H9 (cell line): ENCODE data around the gene VAV3. TPM values are rescaled to one million over a fixed set of nuclear protein-coding genes. Genes with fewer than 3 reads are reported as not detected.

Experiments used
- DNase-seq: peaks from one replicate; pipeline ENCODE4 v3.0.0-alpha.2; 2017
- H2AFZ ChIP-seq: one replicate; pipeline ENCODE4 v1.6.1; 2013; ENCODE audit warnings: mild to moderate bottlenecking, low read length, control low read depth, moderate library complexity
- H2AK5ac ChIP-seq: 2 replicates; pipeline ENCODE4 v1.6.1; 2013; ENCODE audit warnings: low read length, control low read depth, mixed read lengths; ENCODE audit not compliant: insufficient read length
- H2BK120ac ChIP-seq: one replicate; pipeline ENCODE4 v1.6.1; 2013; ENCODE audit warnings: low read depth, mild to moderate bottlenecking, low read length, control low read depth, inconsistent platforms; ENCODE audit not compliant: poor library complexity, severe bottlenecking
- H2BK12ac ChIP-seq: 2 replicates; pipeline ENCODE4 v1.6.1; 2013; ENCODE audit warnings: low read length, control low read depth, mixed read lengths, low read depth; ENCODE audit not compliant: insufficient read length
- H2BK15ac ChIP-seq: 2 replicates; pipeline ENCODE4 v1.6.1; 2013; ENCODE audit warnings: low read depth, low read length, control low read depth
- H2BK20ac ChIP-seq: one replicate; pipeline ENCODE4 v1.6.1; 2013; ENCODE audit warnings: low read depth, mild to moderate bottlenecking, low read length, control low read depth, inconsistent platforms; ENCODE audit not compliant: poor library complexity, severe bottlenecking
- H2BK5ac ChIP-seq: 2 replicates; pipeline ENCODE4 v1.6.1; 2013; ENCODE audit warnings: low read length, control low read depth, mixed read lengths; ENCODE audit not compliant: insufficient read length
- H3K14ac ChIP-seq: 2 replicates; pipeline ENCODE4 v1.6.1; 2013; ENCODE audit warnings: low read length, control low read depth; ENCODE audit not compliant: insufficient read depth
- H3K18ac ChIP-seq: 2 replicates; pipeline ENCODE4 v1.6.1; 2013; ENCODE audit warnings: low read depth, mild to moderate bottlenecking, mixed read lengths, low read length, control low read depth; ENCODE audit not compliant: insufficient read length
- H3K23ac ChIP-seq: 2 replicates; pipeline ENCODE4 v1.6.1; 2013; ENCODE audit warnings: low read length, control low read depth, mixed read lengths, low read depth; ENCODE audit not compliant: insufficient read length
- H3K23me2 ChIP-seq: 2 replicates; pipeline ENCODE4 v1.6.1; 2013; ENCODE audit warnings: low read depth, mild to moderate bottlenecking, mixed read lengths, low read length, control low read depth; ENCODE audit not compliant: insufficient read length, poor library complexity, severe bottlenecking
- H3K27ac ChIP-seq: 2 replicates; pipeline ENCODE4 v1.5.1; 2013; ENCODE audit warnings: low read length, control low read depth, mixed read lengths, low read depth; ENCODE audit not compliant: insufficient read length
- H3K27me3 ChIP-seq: 2 replicates; pipeline ENCODE4 v1.6.1; 2013; ENCODE audit warnings: low read length, control low read depth, inconsistent platforms; ENCODE audit not compliant: insufficient read depth
- H3K4ac ChIP-seq: 2 replicates; pipeline ENCODE4 v1.6.1; 2013; ENCODE audit warnings: low read depth, mild to moderate bottlenecking, control low read depth, inconsistent platforms, low read length, moderate library complexity
- H3K4me1 ChIP-seq: 2 replicates; pipeline ENCODE4 v1.6.1; 2013; ENCODE audit warnings: low read length, control low read depth, inconsistent platforms; ENCODE audit not compliant: insufficient read depth
- H3K4me2 ChIP-seq: 2 replicates; pipeline ENCODE4 v1.6.1; 2013; ENCODE audit warnings: low read length, control low read depth, mixed read lengths; ENCODE audit not compliant: insufficient read length, insufficient read depth
- H3K56ac ChIP-seq: 2 replicates; pipeline ENCODE4 v1.6.1; 2013; ENCODE audit warnings: low read depth, mild to moderate bottlenecking, mixed read lengths, low read length, control low read depth; ENCODE audit not compliant: insufficient read length
- H3K79me1 ChIP-seq: 2 replicates; pipeline ENCODE4 v1.6.1; 2013; ENCODE audit warnings: low read depth, mild to moderate bottlenecking, moderate library complexity, low read length, control low read depth, inconsistent platforms; ENCODE audit not compliant: insufficient read depth, poor library complexity, severe bottlenecking
- H3K79me2 ChIP-seq: 2 replicates; pipeline ENCODE4 v1.6.1; 2013; ENCODE audit warnings: low read length, control low read depth, inconsistent platforms; ENCODE audit not compliant: insufficient read depth
- H3K9ac ChIP-seq: 2 replicates; pipeline ENCODE4 v1.6.1; 2013; ENCODE audit warnings: low read length, control low read depth, mixed read lengths; ENCODE audit not compliant: insufficient read length; ENCODE audit errors: extremely low read depth
- H3K9me3 ChIP-seq: one replicate; pipeline ENCODE4 v1.6.1; 2013; ENCODE audit warnings: low read depth, low read length, inconsistent platforms; ENCODE audit not compliant: control insufficient read depth
- H3T11ph ChIP-seq: one replicate; pipeline ENCODE4 v1.6.1; 2013; ENCODE audit warnings: mild to moderate bottlenecking, low read length, control low read depth, inconsistent platforms
- H4K20me1 ChIP-seq: one replicate; pipeline ENCODE4 v1.6.1; 2013; ENCODE audit not compliant: control insufficient read depth, insufficient read length, insufficient read depth
- H4K5ac ChIP-seq: 2 replicates; pipeline ENCODE4 v1.6.1; 2013; ENCODE audit warnings: low read depth, mild to moderate bottlenecking, mixed read lengths, low read length, control low read depth; ENCODE audit not compliant: insufficient read length
- H4K8ac ChIP-seq: replicated peaks from 2 replicates; pipeline ENCODE4 v1.6.1; 2013; ENCODE audit warnings: low read length, control low read depth, mixed read lengths, low read depth; ENCODE audit not compliant: insufficient read length
- H4K91ac ChIP-seq: 2 replicates; pipeline ENCODE4 v1.6.1; 2013; ENCODE audit warnings: low read depth, mild to moderate bottlenecking, moderate library complexity, mixed read lengths, low read length, control low read depth; ENCODE audit not compliant: insufficient read length
- H3K27ac Mint-ChIP-seq, 3 experiments: 2 replicates in 2 of 3; 3 replicates in 1 of 3; pipeline ENCODE4 v1.8.0; 2020 to 2021; ENCODE audit warnings: mixed read lengths in 3 of 3, mild to moderate bottlenecking in 1 of 3, moderate library complexity in 1 of 3
- H3K27me3 Mint-ChIP-seq: 2 replicates; pipeline ENCODE4 v1.8.0; 2021; ENCODE audit warnings: low read depth, mild to moderate bottlenecking, moderate library complexity, mixed read lengths
- H3K36me3 Mint-ChIP-seq, 3 experiments: 2 replicates in 2 of 3; 3 replicates in 1 of 3; pipeline ENCODE4 v1.8.0; 2020 to 2021; ENCODE audit warnings: low read depth in 3 of 3, mixed read lengths in 3 of 3; ENCODE audit not compliant: insufficient read depth in 1 of 3
- H3K4me1 Mint-ChIP-seq, 2 experiments: 2 replicates each; pipeline ENCODE4 v1.8.0; 2020; ENCODE audit warnings: mixed read lengths in 2 of 2
- H3K4me3 Mint-ChIP-seq, 2 experiments: 2 replicates in 1 of 2; 3 replicates in 1 of 2; pipeline ENCODE4 v1.8.0; 2020 to 2021; ENCODE audit warnings: mild to moderate bottlenecking in 2 of 2, mixed read lengths in 2 of 2, moderate library complexity in 1 of 2
- H3K9me3 Mint-ChIP-seq, 2 experiments: 2 replicates in 1 of 2; 3 replicates in 1 of 2; pipeline ENCODE4 v1.8.0; 2020; ENCODE audit warnings: mild to moderate bottlenecking in 2 of 2, mixed read lengths in 2 of 2, moderate library complexity in 1 of 2
- WGBS: extraction: QIAGEN DNeasy Blood & Tissue Kit; methylation state at CpG from one replicate; pipeline ENCODE4 v1.1.7; 2013; ENCODE audit warnings: missing lambda C conversion rate, low lambda C conversion rate, mixed read lengths; ENCODE audit not compliant: insufficient read length; ENCODE audit errors: extremely low coverage; 5-methylcytosine and 5-hydroxymethylcytosine counted together
- total RNA-seq: library from RNA; stranded (reverse); gene quantifications from 2 replicates; pipeline ENCODE4 v1.2.1, GENCODE V29; 2021
- TF ChIP-seq, protein P1 (sequence below): fragments of 200-600 bp; sonication (generic); conservative IDR thresholded peaks from 3 replicates; pipeline ENCODE4 v1.8.0; 2021; ENCODE audit warnings: antibody characterized with exemption, mild to moderate bottlenecking

Gene VAV3
- total RNA-seq, 1 experiment from 2014 or later: 5.1 TPM

DNA sequence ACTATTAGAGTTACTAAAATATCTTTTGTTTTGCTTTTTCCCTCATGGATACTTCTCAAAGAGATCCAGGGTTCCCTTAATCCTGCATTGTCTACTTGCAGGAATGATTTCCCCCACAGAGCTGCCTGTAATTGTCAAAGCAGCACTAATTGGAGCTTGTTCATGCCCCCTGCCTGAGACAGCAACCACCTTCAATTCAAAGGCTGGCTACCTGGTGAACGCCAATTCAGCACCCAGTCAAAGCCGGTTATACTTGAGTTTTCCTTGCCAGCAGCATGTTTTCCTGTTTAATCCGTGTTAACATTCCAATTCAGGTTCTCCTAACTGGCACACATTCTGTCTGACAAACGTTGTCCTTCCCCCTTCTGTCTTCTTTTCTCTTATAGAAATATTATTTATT, 441.2 kb downstream of the VAV3 start:
- Histone ChIP-seq H3T11ph (no peak overlapping the region), H2BK20ac (no peak overlapping the region), H3K9me3 (no peaks in the 10 kb centered on the region), H4K20me1 (no peaks in the 10 kb centered on the region), H2BK5ac (no peak overlapping the region), H3K9ac (no peak overlapping the region), H2BK120ac (no peak overlapping the region), H4K8ac (no peak overlapping the region), H3K56ac (no peak overlapping the region), H3K18ac (no peak overlapping the region), H2BK12ac (no peak overlapping the region), H2BK15ac (no peak overlapping the region), H3K4ac (no peak overlapping the region), H3K23ac (no peak overlapping the region), H3K4me1 (no peaks in the 10 kb centered on the region), H2AFZ (no peak overlapping the region), H3K23me2 (no peaks in the 10 kb centered on the region), H3K27ac (no peak overlapping the region), H3K14ac (no peak overlapping the region), H2AK5ac (no peak overlapping the region), H3K79me2 (no peaks in the 10 kb centered on the region), H3K4me2 (no peak overlapping the region), H3K79me1 (no peaks in the 10 kb centered on the region), H4K5ac (no peak overlapping the region), H4K91ac (no peak overlapping the region), H3K27me3 (no peaks in the 10 kb centered on the region)
- Mint-ChIP-seq H3K27me3 (no peaks in the 10 kb centered on the region), H3K9me3 (peaks cover 0 to 3% of the 10 kb centered on the region in 2 experiments; a peak in 2 of 5 replicates), H3K36me3 (no peaks in the 10 kb centered on the region), H3K27ac (peak overlapping the region in 1 of 3 experiments; percentile 24; a peak in 2 of 7 replicates), H3K4me3 (peak overlapping the region in 1 of 2 experiments; percentile 8; a peak in 1 of 5 replicates), H3K4me1 (peaks cover 31 to 41% of the 10 kb centered on the region in 2 experiments)
- TF ChIP-seq, protein P1, sequence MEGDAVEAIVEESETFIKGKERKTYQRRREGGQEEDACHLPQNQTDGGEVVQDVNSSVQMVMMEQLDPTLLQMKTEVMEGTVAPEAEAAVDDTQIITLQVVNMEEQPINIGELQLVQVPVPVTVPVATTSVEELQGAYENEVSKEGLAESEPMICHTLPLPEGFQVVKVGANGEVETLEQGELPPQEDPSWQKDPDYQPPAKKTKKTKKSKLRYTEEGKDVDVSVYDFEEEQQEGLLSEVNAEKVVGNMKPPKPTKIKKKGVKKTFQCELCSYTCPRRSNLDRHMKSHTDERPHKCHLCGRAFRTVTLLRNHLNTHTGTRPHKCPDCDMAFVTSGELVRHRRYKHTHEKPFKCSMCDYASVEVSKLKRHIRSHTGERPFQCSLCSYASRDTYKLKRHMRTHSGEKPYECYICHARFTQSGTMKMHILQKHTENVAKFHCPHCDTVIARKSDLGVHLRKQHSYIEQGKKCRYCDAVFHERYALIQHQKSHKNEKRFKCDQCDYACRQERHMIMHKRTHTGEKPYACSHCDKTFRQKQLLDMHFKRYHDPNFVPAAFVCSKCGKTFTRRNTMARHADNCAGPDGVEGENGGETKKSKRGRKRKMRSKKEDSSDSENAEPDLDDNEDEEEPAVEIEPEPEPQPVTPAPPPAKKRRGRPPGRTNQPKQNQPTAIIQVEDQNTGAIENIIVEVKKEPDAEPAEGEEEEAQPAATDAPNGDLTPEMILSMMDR: no peak
- no CpG with 5 or more reads among the region's 4 CpGs for WGBS
- DNase-seq: no peak
